Measurements from ENCODE around the gene RHBDL1. TPM values are rescaled to one million over a fixed set of nuclear protein-coding genes. Genes with fewer than 3 reads are reported as not detected.

RHBDL1 gene
- total and polyA plus RNA-seq, 9 of the 15 experiments (the other 6 are each of a cell fraction or from before 2014, with no cell fraction given) = 0.03 to 5.6 (median 1.3) TPM; not detected in 1

DNA sequence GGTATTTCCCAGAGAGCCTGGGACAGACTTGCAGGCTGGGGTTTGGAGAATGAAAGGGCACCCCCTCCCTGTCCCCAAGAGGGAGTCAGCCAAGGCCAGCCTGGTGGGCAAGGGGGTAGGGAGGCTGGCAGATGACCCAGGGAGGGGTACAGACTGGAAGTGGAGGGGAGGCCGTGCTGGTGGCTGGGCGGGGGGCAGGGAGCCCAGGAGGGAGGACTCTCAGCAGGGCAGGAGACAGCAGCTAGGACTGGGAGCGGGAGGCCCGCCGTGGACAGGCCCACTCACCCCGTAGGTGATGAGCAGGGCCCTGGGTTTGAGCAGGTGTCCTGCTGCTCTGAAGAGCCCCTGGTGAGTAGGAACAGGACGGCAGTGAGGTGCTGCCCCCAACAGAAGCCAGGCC lies 40.5 kb upstream of the RHBDL1 start:
- Histone ChIP-seq H3K27me3 (ENCODE audit: control insufficient read depth in 2 of 2, insufficient read depth in 2 of 2, low read length in 2 of 2) (no peaks in the 10 kb centered on the region), H4K20me1 (replicated peaks; ENCODE audit: control insufficient read depth, insufficient read depth, low read length) (no peaks in the 10 kb centered on the region), H3K79me2 (ENCODE audit: control insufficient read depth, insufficient read depth, low read length) (peaks cover 18% of the 10 kb centered on the region), H3K36me3 (ENCODE audit: control insufficient read depth, insufficient read depth, low read length) (peaks cover 25% of the 10 kb centered on the region; the same call in 1 of the 3 replicates), H3K27ac (ENCODE audit: extremely low read depth, low read depth, low read length) (peak overlapping the region; percentile 93; the same call in 1 of the 3 replicates), H3K4me2 (ENCODE audit: insufficient read depth, low read length) (peak overlapping the region; percentile 92), H3K9ac (ENCODE audit: insufficient read depth in 1 of 2, low read depth in 2 of 2, low read length in 2 of 2) (peak overlapping the region; percentile 87 to 99; a peak in 3 of 4 replicates), H3K4me1 (replicated peaks in 1 of 2; ENCODE audit: control insufficient read depth in 2 of 2, insufficient read depth in 2 of 2, low read length in 2 of 2) (peaks cover 25 to 84% of the 10 kb centered on the region in 2 experiments), H3K4me3 (peak overlapping the region; percentile 87; the same call in 1 of the 2 replicates), H3K9me1 (ENCODE audit: control insufficient read depth, insufficient read depth, low read length) (no peaks in the 10 kb centered on the region), H2AFZ (ENCODE audit: low read depth, low read length) (no peak overlapping the region), H3K9me3 (replicated peaks; ENCODE audit: control insufficient read depth, insufficient read depth, low read depth, low read length) (no peaks in the 10 kb centered on the region)
- CTCF ChIA-PET (ENCODE audit: low intra/inter-chr PET ratio) = interaction anchor here (1.8 kb wide), 1 partner anchor 33 kb away, joined by 7 read pairs; the partner anchor contains the start of gene RHOT2
- ATAC-seq (no peak), DNase-seq (ENCODE audit: extremely low read depth in 1 of 4, low spot score in 3 of 4) (no peak), FAIRE-seq (no peak)
- WGBS (ENCODE audit: insufficient coverage, low coverage, missing lambda C conversion rate) = 90% methylated on average over 5 of the region's 7 CpGs
- BruUV-seq (replicated peaks) = no TSS peak
- POLR2A ChIA-PET = interaction anchor here (0.6 to 2.2 kb wide), 3 partner anchors 13 to 1397 kb away, joined by 3 to 5 read pairs (median 4); no protein-coding TSS in a partner anchor
- intact Hi-C loops (cut with micrococcal nuclease) = loop anchor here (5.0 kb wide), 1 partner anchor 42 kb away; the partner anchor contains the start of gene RHBDL1
- in situ Hi-C loops (cut with MboI) = no loop called here
- TF ChIP-seq, protein P1, sequence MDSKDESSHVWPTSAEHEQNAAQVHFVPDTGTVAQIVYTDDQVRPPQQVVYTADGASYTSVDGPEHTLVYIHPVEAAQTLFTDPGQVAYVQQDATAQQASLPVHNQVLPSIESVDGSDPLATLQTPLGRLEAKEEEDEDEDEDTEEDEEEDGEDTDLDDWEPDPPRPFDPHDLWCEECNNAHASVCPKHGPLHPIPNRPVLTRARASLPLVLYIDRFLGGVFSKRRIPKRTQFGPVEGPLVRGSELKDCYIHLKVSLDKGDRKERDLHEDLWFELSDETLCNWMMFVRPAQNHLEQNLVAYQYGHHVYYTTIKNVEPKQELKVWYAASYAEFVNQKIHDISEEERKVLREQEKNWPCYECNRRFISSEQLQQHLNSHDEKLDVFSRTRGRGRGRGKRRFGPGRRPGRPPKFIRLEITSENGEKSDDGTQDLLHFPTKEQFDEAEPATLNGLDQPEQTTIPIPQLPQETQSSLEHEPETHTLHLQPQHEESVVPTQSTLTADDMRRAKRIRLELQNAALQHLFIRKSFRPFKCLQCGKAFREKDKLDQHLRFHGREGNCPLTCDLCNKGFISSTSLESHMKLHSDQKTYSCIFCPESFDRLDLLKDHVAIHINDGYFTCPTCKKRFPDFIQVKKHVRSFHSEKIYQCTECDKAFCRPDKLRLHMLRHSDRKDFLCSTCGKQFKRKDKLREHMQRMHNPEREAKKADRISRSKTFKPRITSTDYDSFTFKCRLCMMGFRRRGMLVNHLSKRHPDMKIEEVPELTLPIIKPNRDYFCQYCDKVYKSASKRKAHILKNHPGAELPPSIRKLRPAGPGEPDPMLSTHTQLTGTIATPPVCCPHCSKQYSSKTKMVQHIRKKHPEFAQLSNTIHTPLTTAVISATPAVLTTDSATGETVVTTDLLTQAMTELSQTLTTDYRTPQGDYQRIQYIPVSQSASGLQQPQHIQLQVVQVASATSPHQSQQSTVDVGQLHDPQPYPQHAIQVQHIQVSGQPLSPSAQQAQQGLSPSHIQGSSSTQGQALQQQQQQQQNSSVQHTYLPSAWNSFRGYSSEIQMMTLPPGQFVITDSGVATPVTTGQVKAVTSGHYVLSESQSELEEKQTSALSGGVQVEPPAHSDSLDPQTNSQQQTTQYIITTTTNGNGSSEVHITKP (IDR thresholded peaks at IDR 0.05; ENCODE audit: partially characterized antibody) = no peak
- TF ChIP-seq CBX3 (IDR thresholded peaks at IDR 0.05; ENCODE audit: borderline replicate concordance in 1 of 2, low read length in 2 of 2) = no peak
- TF ChIP-seq, protein P2, sequence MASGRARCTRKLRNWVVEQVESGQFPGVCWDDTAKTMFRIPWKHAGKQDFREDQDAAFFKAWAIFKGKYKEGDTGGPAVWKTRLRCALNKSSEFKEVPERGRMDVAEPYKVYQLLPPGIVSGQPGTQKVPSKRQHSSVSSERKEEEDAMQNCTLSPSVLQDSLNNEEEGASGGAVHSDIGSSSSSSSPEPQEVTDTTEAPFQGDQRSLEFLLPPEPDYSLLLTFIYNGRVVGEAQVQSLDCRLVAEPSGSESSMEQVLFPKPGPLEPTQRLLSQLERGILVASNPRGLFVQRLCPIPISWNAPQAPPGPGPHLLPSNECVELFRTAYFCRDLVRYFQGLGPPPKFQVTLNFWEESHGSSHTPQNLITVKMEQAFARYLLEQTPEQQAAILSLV (tag; IDR thresholded peaks at IDR 0.05) = no peak
- TF ChIP-seq ZNF274 (IDR thresholded peaks at IDR 0.05; ENCODE audit: borderline replicate concordance, low read depth, low read length) = no peak
- TF ChIP-seq SRSF3 (IDR thresholded peaks at IDR 0.05; ENCODE audit: insufficient read depth, low read length) = no peak

Measured in K562 (cell line).